Progenitor cell of endocrine pancreas (in vitro differentiated cells): ENCODE results near the gene CTTNBP2NL. TPM values are rescaled to one million over a fixed set of nuclear protein-coding genes. Genes with fewer than 3 reads are reported as not detected.
"Not testable (repeated sequence)": the region's sequence is repeated elsewhere in the genome, so short reads cannot be mapped to it uniquely, and the experiment has no call there.

Source experiments
- DNase-seq: peaks from one replicate; pipeline ENCODE4 v3.0.0; 2021; ENCODE audit warnings: low spot score; ENCODE audit not compliant: unreplicated experiment
- H3K27ac Mint-ChIP-seq: 2 replicates; pipeline ENCODE4 v1.8.0; 2021; ENCODE audit warnings: mild to moderate bottlenecking, moderate library complexity, mixed read lengths
- H3K27me3 Mint-ChIP-seq: 2 replicates; pipeline ENCODE4 v1.8.0; 2021; ENCODE audit warnings: mixed read lengths
- H3K36me3 Mint-ChIP-seq: 2 replicates; pipeline ENCODE4 v1.8.0; 2022; ENCODE audit warnings: mixed read lengths; ENCODE audit not compliant: insufficient read depth
- H3K4me1 Mint-ChIP-seq: 2 replicates; pipeline ENCODE4 v1.8.0; 2021; ENCODE audit warnings: low read depth, mixed read lengths
- H3K4me3 Mint-ChIP-seq: 2 replicates; pipeline ENCODE4 v1.8.0; 2021; ENCODE audit warnings: low read depth, mild to moderate bottlenecking, moderate library complexity, mixed read lengths
- H3K9me3 Mint-ChIP-seq: 2 replicates; pipeline ENCODE4 v1.8.0; 2021; ENCODE audit warnings: low read depth, mixed read lengths
- CTCF ChIP-seq: fragments of 200-600 bp; sonication (generic); IDR thresholded peaks from one replicate; pipeline ENCODE4 v1.5.0; 2021; ENCODE audit warnings: antibody characterized with exemption, mild to moderate bottlenecking; ENCODE audit not compliant: unreplicated experiment
- total RNA-seq: library from RNA; stranded (reverse); gene quantifications from 2 replicates; pipeline ENCODE4 v1.2.1, GENCODE V29; 2021

Gene CTTNBP2NL
- total RNA-seq, 1 donor from 2014 or later = 46.0 TPM

GRCh38 chr1:112394743-112395062 is 1.3 kb upstream of the CTTNBP2NL start:
- Mint-ChIP-seq H3K27ac (peak overlapping the region; percentile 39), H3K4me1 (peaks cover 33% of the 10 kb centered on the region), H3K4me3 (no peak overlapping the region), H3K36me3 (peaks cover 1% of the 10 kb centered on the region), H3K27me3 (no peaks in the 10 kb centered on the region), H3K9me3 (no peaks in the 10 kb centered on the region)
- no peak for DNase-seq
- no peak for TF ChIP-seq CTCF

- no peak for DNase-seq
- Mint-ChIP-seq H3K9me3 (no peaks in the 10 kb centered on the region), H3K4me1 (peaks cover 33% of the 10 kb centered on the region), H3K27me3 (no peaks in the 10 kb centered on the region), H3K4me3 (peak overlapping the region; percentile 93), H3K27ac (peak overlapping the region; percentile 98), H3K36me3 (peaks cover 1% of the 10 kb centered on the region)
- no peak for TF ChIP-seq CTCF
Measured at GRCh38 chr1:112395256-112395820, 676 bp upstream of the CTTNBP2NL start.

GRCh38 chr1:112396653-112397471 is 848 bp downstream of the CTTNBP2NL start:
- Mint-ChIP-seq H3K4me3 (peak overlapping the region; percentile 93), H3K9me3 (no peaks in the 10 kb centered on the region), H3K36me3 (peaks cover 1% of the 10 kb centered on the region), H3K4me1 (peaks cover 34% of the 10 kb centered on the region), H3K27me3 (no peaks in the 10 kb centered on the region), H3K27ac (peak overlapping the region; percentile 98)
- DNase-seq = no peak
- TF ChIP-seq CTCF = no peak

- Mint-ChIP-seq H3K27ac (no peak overlapping the region), H3K36me3 (peaks cover 1% of the 10 kb centered on the region)
Measured at GRCh38 chr1:112397841-112398240, 1.8 kb downstream of the CTTNBP2NL start.

GRCh38 chr1:112399456-112399855 is 3.4 kb downstream of the CTTNBP2NL start:
- H3K9me3 Mint-ChIP-seq = no peaks in the 10 kb centered on the region
- H3K4me1 Mint-ChIP-seq = peaks cover 38% of the 10 kb centered on the region
- no peak overlapping the region for H3K27ac Mint-ChIP-seq

More at GRCh38 chr1:112397841-112398240, 1.8 kb downstream of the CTTNBP2NL start:
- no peak for TF ChIP-seq CTCF
- Mint-ChIP-seq H3K9me3 (no peaks in the 10 kb centered on the region), H3K4me3 (peak overlapping the region; percentile 93), H3K27me3 (no peaks in the 10 kb centered on the region), H3K4me1 (peaks cover 36% of the 10 kb centered on the region)
- no peak for DNase-seq

GRCh38 chr1:112400706-112401105 is 4.7 kb downstream of the CTTNBP2NL start:
- not testable (repeated sequence) for H3K27me3 Mint-ChIP-seq

More at GRCh38 chr1:112399456-112399855, 3.4 kb downstream of the CTTNBP2NL start:
- DNase-seq = no peak
- peaks cover 5% of the 10 kb centered on the region for H3K36me3 Mint-ChIP-seq
- no peaks in the 10 kb centered on the region for H3K27me3 Mint-ChIP-seq
- H3K4me3 Mint-ChIP-seq = peak overlapping the region; percentile 55
- TF ChIP-seq CTCF = no peak

More at GRCh38 chr1:112400706-112401105, 4.7 kb downstream of the CTTNBP2NL start:
- not testable (repeated sequence) for H3K9me3 Mint-ChIP-seq, H3K36me3 Mint-ChIP-seq, H3K4me3 Mint-ChIP-seq, H3K27ac Mint-ChIP-seq, DNase-seq
- H3K4me1 Mint-ChIP-seq = peaks cover 36% of the 10 kb centered on the region
